Stomach (tissue), 9 donors: Measurements from ENCODE around the gene DBF4B. TPM values are rescaled to one million over a fixed set of nuclear protein-coding genes. Genes with fewer than 3 reads are reported as not detected.
A peak's percentile ranks its signal among the peaks of the same experiment; 100 is the strongest.

Source experiments
- DNase-seq, 2 donors: peaks; one replicate each; pipeline versions ENCODE4 v3.0.0 to v3.0.0-alpha.2; 2013 to 2019
- H3K27ac ChIP-seq, 5 donors: fragments of 200-600 bp in 4 of 5; sonication (generic) in 4 of 5; one replicate each; pipeline ENCODE4 v1.5.1; 2013 to 2019; ENCODE audit warnings: mild to moderate bottlenecking in 1 of 5, moderate library complexity in 1 of 5
- H3K27me3 ChIP-seq, 3 donors: fragments of 200-600 bp; sonication (generic); one replicate each; pipeline ENCODE4 v1.5.1; 2017 to 2019; ENCODE audit warnings: mixed run types in 1 of 3
- H3K36me3 ChIP-seq, 4 donors: fragments of 200-600 bp; sonication (generic); 1 replicate in 3 of 4; 2 replicates in 1 of 4; pipeline ENCODE4 v1.5.1; 2016 to 2019
- H3K4me1 ChIP-seq, 4 donors: fragments of 200-600 bp; sonication (generic); one replicate each; pipeline ENCODE4 v1.5.1; 2016 to 2019
- H3K4me3 ChIP-seq, 4 donors: fragments of 200-600 bp; sonication (generic) in 3 of 4; one replicate each; pipeline ENCODE4 v1.5.1; 2016 to 2019; ENCODE audit warnings: mild to moderate bottlenecking in 1 of 4
- H3K9me3 ChIP-seq, 4 donors: fragments of 200-600 bp; sonication (generic); one replicate each; pipeline ENCODE4 v1.5.1; 2016 to 2019
- CTCF ChIP-seq, 7 experiments: fragments of 450-650 bp in 4 of 7; fragments of 200-600 bp in 3 of 7; sonication (generic) in 3 of 7; IDR thresholded peaks; one replicate each; pipeline ENCODE4 v1.5.1; 2016 to 2019; ENCODE audit warnings: antibody characterized with exemption in 7 of 7, control low read depth in 2 of 7, mild to moderate bottlenecking in 1 of 7
- EP300 ChIP-seq: sonication (generic); formaldehyde crosslinking; IDR thresholded peaks from one replicate; pipeline ENCODE4 v1.6.1; 2017; ENCODE audit warnings: antibody characterized with exemption
- POLR2A ChIP-seq, 4 donors: fragments of 450-650 bp; IDR thresholded peaks; one replicate each; pipeline ENCODE4 v1.6.1; 2016; ENCODE audit warnings: antibody characterized with exemption in 4 of 4, control low read depth in 2 of 4, mild to moderate bottlenecking in 1 of 4, moderate library complexity in 1 of 4
- POLR2AphosphoS5 ChIP-seq, 3 donors: sonication (generic); formaldehyde crosslinking; IDR thresholded peaks; one replicate each; pipeline ENCODE4 v1.6.1; 2016; ENCODE audit warnings: antibody characterized with exemption in 3 of 3
- WGBS, 5 donors: extraction: QIAGEN DNeasy Blood & Tissue Kit in 3 of 5; methylation state at CpG; one replicate each; pipeline versions ENCODE4 v1.1.5 to v1.1.7; 2013 to 2018; 5-methylcytosine and 5-hydroxymethylcytosine counted together
- intact Hi-C: fragments of 100-400 bp; cut with DNase I; formaldehyde crosslinking; loops from one replicate; pipeline ENCODE4 v1.15.1; 2023; ENCODE audit warnings: low total_unique reads
- polyA plus RNA-seq, 3 donors: library from polyadenylated mRNA; stranded (reverse); fragments of 200-250 nt; gene quantifications; one replicate each; pipeline ENCODE4 v1.2.3, GENCODE V29; 2013
- total RNA-seq, 5 donors: library from RNA; depleted of rRNA; stranded (reverse); fragments of >200 nt; gene quantifications; one replicate each; pipeline versions ENCODE4 v1.1.0 to v1.2.3, GENCODE V29; 2014 to 2016
- donor health status: healthy with polysubstance abuse.
- donor health status: Bipolar disorder and iron deficiency.
- donor health status: healthy.

Gene DBF4B
- total and polyA plus RNA-seq, 8 donors: 0.76 to 5.0 (median 2.2) TPM; not detected in 1

- peak; percentile 78 to 94 for DNase-seq
- no peak for TF ChIP-seq EP300
- peak in 1 of 3 donors; percentile 49 for TF ChIP-seq POLR2AphosphoS5 (IDR thresholded peaks at IDR 0.05)
- peak in 5 of 7 experiments; percentile 56 to 90 (median 84) for TF ChIP-seq CTCF (IDR thresholded peaks at IDR 0.05)
- peaks cover 0 to 15% (median 4%) of the 10 kb centered on the region in 3 donors for H3K27me3 ChIP-seq
- peak overlapping the region; percentile 34 to 39 (median 36) for H3K4me3 ChIP-seq
- peak overlapping the region in 3 of 5 donors; percentile 40 to 72 (median 62) for H3K27ac ChIP-seq
- peaks cover 28 to 59% (median 42%) of the 10 kb centered on the region in 4 donors for H3K4me1 ChIP-seq
- WGBS, 5 donors: 11 to 19% (median 17%) methylated on average over 26 to 36 of the region's 36 CpGs
- intact Hi-C loops: loop anchor here (5.0 to 10.0 kb wide), 2 partner anchors 83 to 245 kb away; no protein-coding TSS in a partner anchor
- no peaks in the 10 kb centered on the region for H3K36me3 ChIP-seq
- H3K9me3 ChIP-seq: no peaks in the 10 kb centered on the region
These were observed 71.0 kb downstream of the DBF4B start for GRCh38 chr17:44779211-44780025.

- intact Hi-C loops: no loop called here
- Histone ChIP-seq H3K36me3 (no peaks in the 10 kb centered on the region), H3K9me3 (no peaks in the 10 kb centered on the region), H3K27ac (peak overlapping the region in 1 of 5 donors; percentile 72), H3K4me1 (peaks cover 24 to 52% (median 36%) of the 10 kb centered on the region in 4 donors), H3K4me3 (no peak overlapping the region), H3K27me3 (peaks cover 0 to 13% (median 4%) of the 10 kb centered on the region in 3 donors)
- WGBS, 5 donors: 83 to 92% (median 89%) methylated on average over 10 to 12 of the region's 12 CpGs
- DNase-seq: no peak
- TF ChIP-seq POLR2A (IDR thresholded peaks at IDR 0.05) (no peak), CTCF (IDR thresholded peaks at IDR 0.05) (no peak), POLR2AphosphoS5 (IDR thresholded peaks at IDR 0.05) (no peak), EP300 (no peak)
These were observed 71.7 kb downstream of the DBF4B start for GRCh38 chr17:44780161-44780560.

- Histone ChIP-seq H3K4me3 (no peak overlapping the region), H3K9me3 (no peaks in the 10 kb centered on the region), H3K27ac (peak overlapping the region in 3 of 5 donors; percentile 59 to 72 (median 65)), H3K36me3 (no peaks in the 10 kb centered on the region), H3K4me1 (peaks cover 16 to 48% (median 31%) of the 10 kb centered on the region in 4 donors), H3K27me3 (peaks cover 0 to 13% (median 4%) of the 10 kb centered on the region in 3 donors)
- TF ChIP-seq POLR2A (IDR thresholded peaks at IDR 0.05) (no peak), EP300 (no peak), POLR2AphosphoS5 (IDR thresholded peaks at IDR 0.05) (no peak), CTCF (IDR thresholded peaks at IDR 0.05) (no peak)
- 84 to 89% (median 86%) methylated on average over 8 to 14 of the region's 14 CpGs for WGBS, 5 donors
- DNase-seq: no peak
- intact Hi-C loops: no loop called here
These were observed 72.5 kb downstream of the DBF4B start for GRCh38 chr17:44780845-44781480.

- intact Hi-C loops: no loop called here
- H3K4me3 ChIP-seq: no peak overlapping the region
- peaks cover 0 to 13% (median 4%) of the 10 kb centered on the region in 3 donors for H3K27me3 ChIP-seq
- H3K4me1 ChIP-seq: peaks cover 9 to 44% (median 26%) of the 10 kb centered on the region in 4 donors
- DNase-seq: no peak
- H3K36me3 ChIP-seq: no peaks in the 10 kb centered on the region
- peak overlapping the region; percentile 1 to 65 (median 59) for H3K27ac ChIP-seq
- TF ChIP-seq EP300: no peak
- no peak for TF ChIP-seq CTCF (IDR thresholded peaks at IDR 0.05)
- no peak for TF ChIP-seq POLR2A (IDR thresholded peaks at IDR 0.05)
- no peak for TF ChIP-seq POLR2AphosphoS5 (IDR thresholded peaks at IDR 0.05)
- H3K9me3 ChIP-seq: no peaks in the 10 kb centered on the region
- 55 to 67% (median 61%) methylated on average over 9 to 17 of the region's 17 CpGs for WGBS, 5 donors
These were observed 73.3 kb downstream of the DBF4B start for GRCh38 chr17:44781551-44782325.
